HepG2 (cell line): Measurements from ENCODE around the gene RYK. TPM values are rescaled to one million over a fixed set of nuclear protein-coding genes. Genes with fewer than 3 reads are reported as not detected.

Experiments
- ARNT ChIP-seq: fragments of 450-650 bp; IDR thresholded peaks from 2 replicates; pipeline ENCODE4 v1.6.1; 2017
- CBX2 ChIP-seq, 2 experiments: fragments of 200-600 bp in 1 of 2; sonication (generic); formaldehyde crosslinking in 1 of 2; IDR thresholded peaks; 2 replicates each; pipeline versions ENCODE4 v1.7.0 to v1.8.1; 2018 to 2022; ENCODE audit warnings: low read depth in 2 of 2, low read length in 1 of 2, mild to moderate bottlenecking in 1 of 2, missing genetic modification reagents in 1 of 2
- DDIT3 ChIP-seq: sonication (generic); formaldehyde crosslinking; IDR thresholded peaks from 2 replicates; pipeline ENCODE4 v1.4.0; 2020; ENCODE audit warnings: mild to moderate bottlenecking, missing genetic modification reagents
- GABPB1 ChIP-seq: IDR thresholded peaks from 2 replicates; pipeline ENCODE4 v1.6.1; 2016; ENCODE audit warnings: mild to moderate bottlenecking, missing genetic modification reagents, moderate library complexity, missing compliant biosample characterization
- HOXA7 ChIP-seq: sonication (generic); formaldehyde crosslinking; IDR thresholded peaks from 2 replicates; pipeline ENCODE4 v1.8.1; 2022; ENCODE audit warnings: mild to moderate bottlenecking, missing genetic modification reagents, moderate library complexity
- MBNL3 ChIP-seq: fragments of 250-450 bp; sonication (Bioruptor Pico); conservative IDR thresholded peaks from 2 replicates; pipeline ENCODE4 v1.8.0; 2022; ENCODE audit warnings: mild to moderate bottlenecking, inconsistent platforms
- MTERF4 ChIP-seq: sonication (generic); formaldehyde crosslinking; IDR thresholded peaks from 2 replicates; pipeline ENCODE4 v1.8.0; 2023; ENCODE audit warnings: mild to moderate bottlenecking, missing genetic modification reagents
- MYC ChIP-seq: sonication (generic); formaldehyde crosslinking; IDR thresholded peaks from 2 replicates; pipeline ENCODE4 v1.9.0; 2021; ENCODE audit warnings: missing genetic modification reagents, borderline replicate concordance
- NFE2 ChIP-seq: sonication (generic); formaldehyde crosslinking; IDR thresholded peaks from 2 replicates; pipeline ENCODE4 v1.4.0; 2020; ENCODE audit warnings: missing genetic modification reagents
- PATZ1 ChIP-seq: sonication (generic); formaldehyde crosslinking; IDR thresholded peaks from 2 replicates; pipeline ENCODE4 v1.4.0; 2020; ENCODE audit warnings: missing genetic modification reagents
- PLSCR1 ChIP-seq: sonication (generic); formaldehyde crosslinking; IDR thresholded peaks from 2 replicates; pipeline ENCODE4 v1.5.0; 2020; ENCODE audit warnings: missing genetic modification reagents, mild to moderate bottlenecking, borderline replicate concordance
- POLR2G ChIP-seq: fragments of 200-400 bp; formaldehyde crosslinking; IDR thresholded peaks from 2 replicates; pipeline ENCODE4 v1.6.1; 2018; ENCODE audit warnings: mild to moderate bottlenecking, low read depth, low read length, moderate library complexity
- SATB2 ChIP-seq: sonication (generic); formaldehyde crosslinking; IDR thresholded peaks from 2 replicates; pipeline ENCODE4 v1.5.0; 2020; ENCODE audit warnings: missing genetic modification reagents
- SOX6 ChIP-seq, 2 experiments: fragments of 450-650 bp in 1 of 2; sonication (generic) in 1 of 2; formaldehyde crosslinking in 1 of 2; IDR thresholded peaks; 2 replicates each; pipeline versions ENCODE4 v1.4.0 to v1.6.1; 2017 to 2020; ENCODE audit warnings: antibody characterized with exemption in 1 of 2, mild to moderate bottlenecking in 1 of 2, missing genetic modification reagents in 1 of 2
- SRY ChIP-seq: sonication (generic); formaldehyde crosslinking; IDR thresholded peaks from 2 replicates; pipeline ENCODE4 v1.8.0; 2022; ENCODE audit warnings: mild to moderate bottlenecking, missing genetic modification reagents
- TOPORS ChIP-seq: sonication (generic); formaldehyde crosslinking; IDR thresholded peaks from 2 replicates; pipeline ENCODE4 v1.8.0; 2023; ENCODE audit warnings: mild to moderate bottlenecking, missing genetic modification reagents
- TRIM24 ChIP-seq: sonication (generic); formaldehyde crosslinking; IDR thresholded peaks from 2 replicates; pipeline ENCODE4 v1.8.0; 2022; ENCODE audit warnings: mild to moderate bottlenecking, missing genetic modification reagents
- ZBTB34 ChIP-seq: sonication (generic); formaldehyde crosslinking; IDR thresholded peaks from 2 replicates; pipeline ENCODE4 v1.8.0; 2022; ENCODE audit warnings: mild to moderate bottlenecking, missing genetic modification reagents
- ZBTB42 ChIP-seq: sonication (generic); formaldehyde crosslinking; IDR thresholded peaks from 2 replicates; pipeline ENCODE4 v1.5.0; 2020; ENCODE audit warnings: mild to moderate bottlenecking, missing genetic modification reagents
- ZNF138 ChIP-seq: sonication (generic); formaldehyde crosslinking; IDR thresholded peaks from 2 replicates; pipeline ENCODE4 v1.5.0; 2020; ENCODE audit warnings: mild to moderate bottlenecking, low read depth, missing genetic modification reagents
- ZNF430 ChIP-seq: sonication (generic); formaldehyde crosslinking; IDR thresholded peaks from 2 replicates; pipeline ENCODE4 v1.9.0; 2021; ENCODE audit warnings: mild to moderate bottlenecking, missing genetic modification reagents
- ZNF598 ChIP-seq: sonication (generic); formaldehyde crosslinking; IDR thresholded peaks from 2 replicates; pipeline ENCODE4 v1.5.1; 2020; ENCODE audit warnings: mild to moderate bottlenecking, missing genetic modification reagents, borderline replicate concordance
- ZNF629 ChIP-seq: sonication (generic); formaldehyde crosslinking; conservative IDR thresholded peaks from 2 replicates; pipeline ENCODE4 v1.5.0; 2020; ENCODE audit warnings: missing genetic modification reagents
- ZNF704 ChIP-seq: sonication (generic); formaldehyde crosslinking; IDR thresholded peaks from 2 replicates; pipeline ENCODE4 v1.8.1; 2023; ENCODE audit warnings: mild to moderate bottlenecking, inconsistent platforms, moderate library complexity, missing genetic modification reagents, borderline replicate concordance
- polyA plus RNA-seq, 8 experiments: library from polyadenylated mRNA; depleted of rRNA in 3 of 8; stranded (reverse) in 7 of 8; unstranded in 1 of 8; fragments of >200 nt; fragmentation: Illumina TruSeq in 4 of 8; extraction: Trizol in 4 of 8; gene quantifications; 2 replicates each; pipeline versions ENCODE4 v1.2.1 to v1.2.3, GENCODE V29; 2011 to 2016; ENCODE audit warnings: low read depth in 4 of 8, missing spikeins in 1 of 8, mixed read lengths in 1 of 8; ENCODE audit not compliant: insufficient read depth in 1 of 8
- total RNA-seq, 5 experiments: library from RNA; depleted of rRNA; stranded (reverse); fragments of >200 nt; fragmentation: Illumina TruSeq; extraction: Trizol; gene quantifications; 2 replicates each; pipeline ENCODE4 v1.2.3, GENCODE V29; 2016; ENCODE audit warnings: low read depth in 1 of 5

Gene RYK
- total and polyA plus RNA-seq, 2 of the 13 experiments (the other 11 are each of a cell fraction or from before 2014, with no cell fraction given), result 35.0 to 66.2 TPM

- TF ChIP-seq MBNL3 (CRISPR knock-in tag) (no peak), GABPB1 (peak; percentile 59; the same call in 1 of the 2 replicates), MYC (CRISPR knock-in tag) (peak; percentile 74), POLR2G (peak; percentile 81), ZNF629 (CRISPR knock-in tag) (0 out of 2 replicates have a peak, but pooled peaks have one; percentile 7), ZBTB42 (CRISPR knock-in tag) (no peak), ZNF704 (CRISPR knock-in tag) (no peak), HOXA7 (CRISPR knock-in tag) (no peak), ZNF430 (CRISPR knock-in tag) (peak; percentile 45), SATB2 (CRISPR knock-in tag) (0 out of 2 replicates have a peak, but pooled peaks have one; percentile 60), SRY (peak; percentile 57), NFE2 (CRISPR knock-in tag) (no peak), ZNF138 (no peak), DDIT3 (no peak), SOX6 (IDR thresholded peaks at IDR 0.05) (no peak), SOX6 (CRISPR knock-in tag; IDR thresholded peaks at IDR 0.05) (peak; percentile 59), CBX2 (IDR thresholded peaks at IDR 0.05; ENCODE audit: low read depth, low read length) (no peak), CBX2 (CRISPR knock-in tag; IDR thresholded peaks at IDR 0.05; ENCODE audit: low read depth) (no peak), TOPORS (CRISPR knock-in tag) (no peak), ZNF598 (CRISPR knock-in tag) (no peak), PLSCR1 (no peak), PATZ1 (CRISPR knock-in tag) (peak; percentile 54; the same call in 1 of the 2 replicates), ZBTB34 (CRISPR knock-in tag) (no peak), ARNT (no peak), TRIM24 (CRISPR knock-in tag) (no peak), MTERF4 (CRISPR knock-in tag) (no peak)
Measured at GRCh38 chr3:134250717-134251220, at the start of gene RYK (continued).
